ENCODE measurements around the gene NFE2L2.
"Not testable (repeated sequence)": the region's sequence is repeated elsewhere in the genome, so short reads cannot be mapped to it uniquely, and the experiment has no call there.

The NFE2L2 gene

DNA sequence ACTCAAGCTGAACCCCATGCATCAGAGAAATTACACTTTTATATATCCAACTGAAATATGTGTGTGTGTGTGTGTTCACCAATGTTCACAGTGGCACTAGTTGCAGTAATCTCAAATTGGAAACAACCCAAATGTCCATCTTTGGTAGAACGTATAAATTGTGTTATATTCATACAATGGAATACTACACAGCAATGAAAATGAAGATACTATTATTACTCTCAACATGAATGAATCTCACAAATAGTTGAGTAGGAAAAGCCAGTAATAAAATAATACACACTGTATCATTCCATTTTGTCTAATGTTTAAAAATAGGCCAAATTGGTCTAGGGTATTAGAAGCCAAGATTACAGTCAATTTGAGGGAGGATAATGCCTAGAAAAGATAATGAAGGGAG lies 48.0 kb upstream of the NFE2L2 start (continued):
- TF ChIP-seq, protein P1, sequence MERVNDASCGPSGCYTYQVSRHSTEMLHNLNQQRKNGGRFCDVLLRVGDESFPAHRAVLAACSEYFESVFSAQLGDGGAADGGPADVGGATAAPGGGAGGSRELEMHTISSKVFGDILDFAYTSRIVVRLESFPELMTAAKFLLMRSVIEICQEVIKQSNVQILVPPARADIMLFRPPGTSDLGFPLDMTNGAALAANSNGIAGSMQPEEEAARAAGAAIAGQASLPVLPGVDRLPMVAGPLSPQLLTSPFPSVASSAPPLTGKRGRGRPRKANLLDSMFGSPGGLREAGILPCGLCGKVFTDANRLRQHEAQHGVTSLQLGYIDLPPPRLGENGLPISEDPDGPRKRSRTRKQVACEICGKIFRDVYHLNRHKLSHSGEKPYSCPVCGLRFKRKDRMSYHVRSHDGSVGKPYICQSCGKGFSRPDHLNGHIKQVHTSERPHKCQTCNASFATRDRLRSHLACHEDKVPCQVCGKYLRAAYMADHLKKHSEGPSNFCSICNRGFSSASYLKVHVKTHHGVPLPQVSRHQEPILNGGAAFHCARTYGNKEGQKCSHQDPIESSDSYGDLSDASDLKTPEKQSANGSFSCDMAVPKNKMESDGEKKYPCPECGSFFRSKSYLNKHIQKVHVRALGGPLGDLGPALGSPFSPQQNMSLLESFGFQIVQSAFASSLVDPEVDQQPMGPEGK (CRISPR knock-in tag; IDR thresholded peaks at IDR 0.05; ENCODE audit: borderline replicate concordance): no peak
- TF ChIP-seq RARB (CRISPR knock-in tag; IDR thresholded peaks at IDR 0.05) (no peak), BACH2 (CRISPR knock-in tag; IDR thresholded peaks at IDR 0.05; ENCODE audit: borderline replicate concordance) (no peak)
- TF ChIP-seq, protein P2, sequence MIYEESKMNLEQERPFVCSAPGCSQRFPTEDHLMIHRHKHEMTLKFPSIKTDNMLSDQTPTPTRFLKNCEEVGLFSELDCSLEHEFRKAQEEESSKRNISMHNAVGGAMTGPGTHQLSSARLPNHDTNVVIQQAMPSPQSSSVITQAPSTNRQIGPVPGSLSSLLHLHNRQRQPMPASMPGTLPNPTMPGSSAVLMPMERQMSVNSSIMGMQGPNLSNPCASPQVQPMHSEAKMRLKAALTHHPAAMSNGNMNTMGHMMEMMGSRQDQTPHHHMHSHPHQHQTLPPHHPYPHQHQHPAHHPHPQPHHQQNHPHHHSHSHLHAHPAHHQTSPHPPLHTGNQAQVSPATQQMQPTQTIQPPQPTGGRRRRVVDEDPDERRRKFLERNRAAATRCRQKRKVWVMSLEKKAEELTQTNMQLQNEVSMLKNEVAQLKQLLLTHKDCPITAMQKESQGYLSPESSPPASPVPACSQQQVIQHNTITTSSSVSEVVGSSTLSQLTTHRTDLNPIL (CRISPR knock-in tag; IDR thresholded peaks at IDR 0.05; ENCODE audit: low read depth): no peak

DNA sequence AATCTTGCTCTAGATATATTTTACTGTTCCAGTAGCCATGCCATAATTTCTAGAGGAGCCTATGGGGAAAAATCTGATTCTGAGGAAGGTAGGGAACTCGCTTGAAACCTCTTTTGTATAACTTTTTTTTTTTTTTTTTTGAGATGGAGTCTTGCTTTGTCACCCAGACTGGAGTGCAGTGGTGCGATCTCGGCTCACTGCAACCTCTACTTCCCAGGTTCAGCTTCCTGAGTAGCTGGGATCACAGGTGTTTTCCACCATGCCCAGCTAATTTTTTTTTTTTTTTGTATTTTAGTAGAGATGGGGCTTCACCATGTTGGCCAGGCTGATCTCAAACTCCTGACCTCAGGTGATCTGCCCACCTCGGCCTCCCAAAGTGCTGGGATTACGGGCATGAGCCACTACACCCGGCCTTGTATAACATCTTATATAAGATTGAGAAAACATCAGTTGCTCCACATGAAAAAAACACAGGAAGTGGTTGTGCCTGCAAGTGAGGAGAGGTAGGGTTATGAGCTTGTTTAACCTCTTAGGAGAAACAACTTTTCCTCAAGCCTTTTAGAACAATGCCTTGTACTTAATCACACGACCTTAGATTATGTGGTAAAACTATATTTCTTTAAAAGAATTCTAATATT lies 45.3 kb upstream of the NFE2L2 start:
- ATAC-seq: not testable (repeated sequence)

DNA sequence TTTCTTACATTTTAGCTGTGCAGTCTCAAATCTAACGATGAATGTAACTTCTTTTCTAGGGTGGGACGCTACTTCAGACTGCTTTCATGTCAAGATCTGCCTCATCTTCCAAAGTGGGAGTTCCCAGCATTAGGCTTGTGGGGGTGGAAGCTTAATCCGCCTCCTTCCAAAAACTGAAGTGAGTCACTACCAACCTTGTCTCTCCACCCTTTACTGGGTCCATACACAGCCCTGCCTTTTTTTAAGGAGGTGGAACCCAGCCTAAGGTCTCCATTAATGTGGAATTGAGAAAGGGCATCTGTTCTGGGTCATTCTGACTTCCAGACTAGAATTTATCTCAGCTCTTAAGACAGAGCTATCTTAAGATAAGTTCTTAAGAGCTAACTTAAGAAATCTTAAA lies 42.0 kb upstream of the NFE2L2 start:
- ATAC-seq: no peak
- TF ChIP-seq ESRRG (CRISPR knock-in tag; IDR thresholded peaks at IDR 0.05): no peak
- TF ChIP-seq ZNF565 (CRISPR knock-in tag; conservative IDR thresholded peaks at IDR 0.05; ENCODE audit: low read depth): no peak
- TF ChIP-seq, protein P2 (CRISPR knock-in tag; IDR thresholded peaks at IDR 0.05; ENCODE audit: low read depth): no peak
- TF ChIP-seq ZFP3 (CRISPR knock-in tag; IDR thresholded peaks at IDR 0.05): no peak
- TF ChIP-seq, protein P3, sequence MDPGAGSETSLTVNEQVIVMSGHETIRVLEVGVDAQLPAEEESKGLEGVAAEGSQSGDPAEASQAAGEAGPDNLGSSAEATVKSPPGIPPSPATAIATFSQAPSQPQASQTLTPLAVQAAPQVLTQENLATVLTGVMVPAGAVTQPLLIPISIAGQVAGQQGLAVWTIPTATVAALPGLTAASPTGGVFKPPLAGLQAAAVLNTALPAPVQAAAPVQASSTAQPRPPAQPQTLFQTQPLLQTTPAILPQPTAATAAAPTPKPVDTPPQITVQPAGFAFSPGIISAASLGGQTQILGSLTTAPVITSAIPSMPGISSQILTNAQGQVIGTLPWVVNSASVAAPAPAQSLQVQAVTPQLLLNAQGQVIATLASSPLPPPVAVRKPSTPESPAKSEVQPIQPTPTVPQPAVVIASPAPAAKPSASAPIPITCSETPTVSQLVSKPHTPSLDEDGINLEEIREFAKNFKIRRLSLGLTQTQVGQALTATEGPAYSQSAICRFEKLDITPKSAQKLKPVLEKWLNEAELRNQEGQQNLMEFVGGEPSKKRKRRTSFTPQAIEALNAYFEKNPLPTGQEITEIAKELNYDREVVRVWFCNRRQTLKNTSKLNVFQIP (CRISPR knock-in tag; IDR thresholded peaks at IDR 0.05; ENCODE audit: borderline replicate concordance, low read depth): no peak
- TF ChIP-seq ZNF8 (CRISPR knock-in tag; IDR thresholded peaks at IDR 0.05): no peak
- no peak for TF ChIP-seq OSR1 (CRISPR knock-in tag; IDR thresholded peaks at IDR 0.05)
- TF ChIP-seq, protein P1 (CRISPR knock-in tag; IDR thresholded peaks at IDR 0.05; ENCODE audit: borderline replicate concordance): no peak
- no peak for TF ChIP-seq ZC3H10 (CRISPR knock-in tag; IDR thresholded peaks at IDR 0.05)
- TF ChIP-seq ZNF70 (CRISPR knock-in tag; IDR thresholded peaks at IDR 0.05): no peak
- no peak for TF ChIP-seq GLIS3 (CRISPR knock-in tag; IDR thresholded peaks at IDR 0.05)
- TF ChIP-seq, protein P4, sequence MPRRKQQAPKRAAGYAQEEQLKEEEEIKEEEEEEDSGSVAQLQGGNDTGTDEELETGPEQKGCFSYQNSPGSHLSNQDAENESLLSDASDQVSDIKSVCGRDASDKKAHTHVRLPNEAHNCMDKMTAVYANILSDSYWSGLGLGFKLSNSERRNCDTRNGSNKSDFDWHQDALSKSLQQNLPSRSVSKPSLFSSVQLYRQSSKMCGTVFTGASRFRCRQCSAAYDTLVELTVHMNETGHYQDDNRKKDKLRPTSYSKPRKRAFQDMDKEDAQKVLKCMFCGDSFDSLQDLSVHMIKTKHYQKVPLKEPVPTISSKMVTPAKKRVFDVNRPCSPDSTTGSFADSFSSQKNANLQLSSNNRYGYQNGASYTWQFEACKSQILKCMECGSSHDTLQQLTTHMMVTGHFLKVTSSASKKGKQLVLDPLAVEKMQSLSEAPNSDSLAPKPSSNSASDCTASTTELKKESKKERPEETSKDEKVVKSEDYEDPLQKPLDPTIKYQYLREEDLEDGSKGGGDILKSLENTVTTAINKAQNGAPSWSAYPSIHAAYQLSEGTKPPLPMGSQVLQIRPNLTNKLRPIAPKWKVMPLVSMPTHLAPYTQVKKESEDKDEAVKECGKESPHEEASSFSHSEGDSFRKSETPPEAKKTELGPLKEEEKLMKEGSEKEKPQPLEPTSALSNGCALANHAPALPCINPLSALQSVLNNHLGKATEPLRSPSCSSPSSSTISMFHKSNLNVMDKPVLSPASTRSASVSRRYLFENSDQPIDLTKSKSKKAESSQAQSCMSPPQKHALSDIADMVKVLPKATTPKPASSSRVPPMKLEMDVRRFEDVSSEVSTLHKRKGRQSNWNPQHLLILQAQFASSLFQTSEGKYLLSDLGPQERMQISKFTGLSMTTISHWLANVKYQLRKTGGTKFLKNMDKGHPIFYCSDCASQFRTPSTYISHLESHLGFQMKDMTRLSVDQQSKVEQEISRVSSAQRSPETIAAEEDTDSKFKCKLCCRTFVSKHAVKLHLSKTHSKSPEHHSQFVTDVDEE (CRISPR knock-in tag; IDR thresholded peaks at IDR 0.05): no peak
- TF ChIP-seq ARNTL (CRISPR knock-in tag; IDR thresholded peaks at IDR 0.05; ENCODE audit: borderline replicate concordance, low read depth): no peak
- TF ChIP-seq BACH2 (CRISPR knock-in tag; IDR thresholded peaks at IDR 0.05; ENCODE audit: borderline replicate concordance): no peak
- no peak for TF ChIP-seq PPARA (CRISPR knock-in tag; IDR thresholded peaks at IDR 0.05; ENCODE audit: borderline replicate concordance)
- TF ChIP-seq TCF4 (CRISPR knock-in tag; IDR thresholded peaks at IDR 0.05; ENCODE audit: borderline replicate concordance): no peak
- no peak for TF ChIP-seq SNAI2 (CRISPR knock-in tag; IDR thresholded peaks at IDR 0.05)

Data from SK-N-SH treated with all-trans-retinoic acid at 6 μM for 48 hours (cell line).